ENCODE data around the gene FRMPD2. TPM values are rescaled to one million over a fixed set of nuclear protein-coding genes. Genes with fewer than 3 reads are reported as not detected.
"Not testable (repeated sequence)": the region's sequence is repeated elsewhere in the genome, so short reads cannot be mapped to it uniquely, and the experiment has no call there.

The FRMPD2 gene
- total and polyA plus RNA-seq, 3 experiments from 2014 or later: not detected

DNA sequence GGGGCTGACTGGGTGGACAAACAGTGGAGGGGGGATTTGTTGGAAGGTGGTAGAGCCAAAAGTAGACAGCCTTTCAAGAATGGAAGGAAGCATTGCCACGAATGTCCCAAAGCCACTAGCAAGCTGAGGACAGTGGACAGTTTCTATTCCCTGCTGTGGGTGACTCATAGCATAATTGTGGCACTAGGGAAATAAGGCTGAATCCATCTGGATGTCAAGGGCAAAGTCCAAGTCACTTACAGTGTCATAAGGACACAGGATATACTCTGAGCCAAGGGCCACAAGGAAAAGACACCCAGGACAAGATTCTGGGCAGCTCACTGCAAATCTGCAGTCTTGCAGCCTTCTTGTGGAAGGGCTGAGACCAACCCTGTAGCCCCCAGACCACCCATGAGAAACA, 79.7 kb downstream of the FRMPD2 start:
- Histone ChIP-seq H3K4me1 (ENCODE audit: insufficient read depth, low read length) (no peaks in the 10 kb centered on the region), H3K27ac (ENCODE audit: low read depth, low read length) (no peak overlapping the region), H3K36me3 (ENCODE audit: insufficient read depth, low read length) (no peaks in the 10 kb centered on the region), H3K9me3 (ENCODE audit: low read length) (no peaks in the 10 kb centered on the region), H3K27me3 (ENCODE audit: insufficient read depth, low read length, poor library complexity, severe bottlenecking) (no peaks in the 10 kb centered on the region), H3K4me3 (ENCODE audit: low read length) (no peak overlapping the region)
- H3K27ac Mint-ChIP-seq: no peak overlapping the region
- POLR2A ChIA-PET: no interaction called here
- peaks cover 0 to 4% (median 0%) of the 10 kb centered on the region in 3 donors for H3K4me1 Mint-ChIP-seq
- peaks cover 4 to 5% of the 10 kb centered on the region in 2 donors for H3K27me3 Mint-ChIP-seq
- H3K4me3 Mint-ChIP-seq: no peak overlapping the region
- DNase-seq: no peak
- no peaks in the 10 kb centered on the region for H3K36me3 Mint-ChIP-seq
- CTCF ChIA-PET: no interaction called here
- peaks cover 0 to 3% (median 0%) of the 10 kb centered on the region in 5 donors for H3K9me3 Mint-ChIP-seq

DNA sequence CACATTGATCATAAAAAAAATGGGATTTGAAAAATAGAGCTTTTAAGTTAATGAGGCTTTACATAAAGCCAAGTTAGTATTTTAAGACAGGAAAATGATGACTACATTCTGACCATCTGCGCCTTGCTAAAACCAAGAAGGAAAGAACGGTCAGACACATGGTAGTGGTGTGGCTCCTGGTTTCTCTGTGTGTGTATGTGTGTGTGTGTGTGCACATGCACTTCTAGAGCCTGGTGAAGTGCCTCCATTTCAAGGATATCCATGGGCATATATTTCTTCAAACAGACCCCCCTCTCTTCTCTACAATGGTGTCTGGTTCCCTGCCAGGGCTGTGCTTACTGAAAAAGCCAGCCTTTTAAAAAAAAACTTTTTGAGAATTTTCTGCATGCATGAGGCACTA, 80.9 kb downstream of the FRMPD2 start:
- H3K27me3 ChIP-seq (ENCODE audit: insufficient read depth, low read length, poor library complexity, severe bottlenecking): no peaks in the 10 kb centered on the region
- DNase-seq: no peak
- Mint-ChIP-seq H3K4me3 (no peak overlapping the region), H3K9me3 (peaks cover 0 to under 1% (median 0%) of the 10 kb centered on the region in 5 donors), H3K27ac (no peak overlapping the region), H3K36me3 (no peaks in the 10 kb centered on the region), H3K27me3 (peaks cover 4 to 5% of the 10 kb centered on the region in 2 donors), H3K4me1 (no peaks in the 10 kb centered on the region)
- no peaks in the 10 kb centered on the region for H3K4me1 ChIP-seq (ENCODE audit: insufficient read depth, low read length)
- ChIA-PET POLR2A (no interaction called here), CTCF (no interaction called here)
- no peak overlapping the region for H3K4me3 ChIP-seq (ENCODE audit: low read length)
- no peak overlapping the region for H3K27ac ChIP-seq (ENCODE audit: low read depth, low read length)
- no peaks in the 10 kb centered on the region for H3K9me3 ChIP-seq (ENCODE audit: low read length)
- no peaks in the 10 kb centered on the region for H3K36me3 ChIP-seq (ENCODE audit: insufficient read depth, low read length)

DNA sequence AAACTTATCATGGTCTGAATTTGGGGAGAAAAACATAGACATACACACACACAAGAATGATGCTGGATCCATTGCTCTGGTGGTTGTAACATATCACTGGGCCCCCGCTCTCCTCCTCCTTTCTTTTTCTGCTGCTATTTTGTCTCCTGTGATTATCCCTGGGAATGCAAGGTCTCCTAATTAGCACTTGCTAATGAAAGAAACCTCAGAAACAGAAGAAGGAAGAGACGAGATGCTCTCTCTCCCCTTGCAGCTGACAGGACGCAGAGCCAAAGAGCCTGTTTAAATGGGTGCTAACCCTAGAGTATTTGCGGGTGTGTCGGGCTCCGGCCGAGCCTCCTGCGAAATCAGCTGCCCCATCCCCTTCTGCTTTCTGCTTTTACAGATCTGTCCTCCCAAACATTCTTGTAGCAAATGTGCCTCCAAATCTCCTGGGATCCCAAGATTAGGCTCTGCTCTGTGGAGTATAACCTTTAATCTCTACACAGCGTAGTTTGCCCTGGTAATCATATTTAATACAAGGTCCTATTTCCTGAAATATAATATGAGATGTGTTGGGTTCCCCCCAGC, 81.5 kb downstream of the FRMPD2 start:
- DNase-seq: no peak
- Histone ChIP-seq H3K36me3 (ENCODE audit: insufficient read depth, low read length) (no peaks in the 10 kb centered on the region), H3K27ac (ENCODE audit: low read depth, low read length) (no peak overlapping the region), H3K9me3 (ENCODE audit: low read length) (no peaks in the 10 kb centered on the region), H3K4me1 (ENCODE audit: insufficient read depth, low read length) (no peaks in the 10 kb centered on the region), H3K27me3 (ENCODE audit: insufficient read depth, low read length, poor library complexity, severe bottlenecking) (no peaks in the 10 kb centered on the region), H3K4me3 (ENCODE audit: low read length) (no peak overlapping the region)
- H3K9me3 Mint-ChIP-seq: no peaks in the 10 kb centered on the region
- H3K36me3 Mint-ChIP-seq: no peaks in the 10 kb centered on the region
- H3K4me3 Mint-ChIP-seq: no peak overlapping the region
- H3K27ac Mint-ChIP-seq: no peak overlapping the region
- H3K4me1 Mint-ChIP-seq: no peaks in the 10 kb centered on the region
- POLR2A ChIA-PET: no interaction called here
- H3K27me3 Mint-ChIP-seq: peaks cover 4 to 5% of the 10 kb centered on the region in 2 donors
- CTCF ChIA-PET: no interaction called here

DNA sequence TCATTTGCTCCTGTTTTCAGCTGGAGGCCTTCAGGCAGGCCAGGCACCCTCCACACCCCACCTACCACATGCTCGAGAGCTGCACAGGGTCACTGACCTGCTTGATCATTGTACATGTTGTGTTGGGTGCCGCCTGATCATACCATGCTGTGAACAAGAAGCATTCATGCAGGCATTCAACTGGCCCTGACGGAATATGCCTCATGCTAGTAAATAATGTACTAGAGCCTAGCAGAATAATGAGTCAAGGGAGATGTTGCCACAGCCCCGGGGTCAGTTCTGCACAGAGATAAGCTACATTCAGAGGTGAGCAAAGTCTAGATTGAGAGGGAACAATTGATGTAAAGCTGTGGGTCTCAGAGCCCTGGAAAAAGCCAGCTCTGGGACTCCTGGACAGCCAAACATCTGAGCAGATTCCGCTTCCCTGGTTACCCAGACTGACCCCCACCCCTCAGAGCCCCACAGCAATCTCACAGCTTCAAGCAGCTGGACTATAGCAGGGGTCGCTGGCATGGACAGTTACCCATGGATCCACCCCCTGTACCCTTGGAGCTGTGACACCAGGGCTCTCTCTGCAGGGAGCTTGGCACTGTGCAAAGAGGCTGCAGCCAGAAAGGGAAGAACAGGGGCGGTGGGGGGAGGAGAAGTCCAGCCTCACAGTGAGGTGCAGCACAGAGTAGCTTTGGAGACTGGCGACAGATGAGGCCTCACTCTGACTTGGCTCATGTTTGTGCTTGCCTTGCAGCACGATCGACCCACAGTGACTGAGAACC, 86.6 kb downstream of the FRMPD2 start:
- Histone ChIP-seq H3K36me3 (ENCODE audit: insufficient read depth, low read length) (no peaks in the 10 kb centered on the region), H3K9me3 (ENCODE audit: low read length) (no peaks in the 10 kb centered on the region), H3K4me1 (ENCODE audit: insufficient read depth, low read length) (no peaks in the 10 kb centered on the region), H3K4me3 (ENCODE audit: low read length) (no peak overlapping the region), H3K27ac (ENCODE audit: low read depth, low read length) (no peak overlapping the region), H3K27me3 (ENCODE audit: insufficient read depth, low read length, poor library complexity, severe bottlenecking) (no peaks in the 10 kb centered on the region)
- Mint-ChIP-seq H3K4me1 (no peaks in the 10 kb centered on the region), H3K9me3 (no peaks in the 10 kb centered on the region), H3K27me3 (peaks cover 0 to 7% of the 10 kb centered on the region in 2 donors), H3K27ac (no peak overlapping the region), H3K36me3 (no peaks in the 10 kb centered on the region), H3K4me3 (no peak overlapping the region)
- DNase-seq: no peak
- ChIA-PET CTCF (no interaction called here), POLR2A (no interaction called here)

DNA sequence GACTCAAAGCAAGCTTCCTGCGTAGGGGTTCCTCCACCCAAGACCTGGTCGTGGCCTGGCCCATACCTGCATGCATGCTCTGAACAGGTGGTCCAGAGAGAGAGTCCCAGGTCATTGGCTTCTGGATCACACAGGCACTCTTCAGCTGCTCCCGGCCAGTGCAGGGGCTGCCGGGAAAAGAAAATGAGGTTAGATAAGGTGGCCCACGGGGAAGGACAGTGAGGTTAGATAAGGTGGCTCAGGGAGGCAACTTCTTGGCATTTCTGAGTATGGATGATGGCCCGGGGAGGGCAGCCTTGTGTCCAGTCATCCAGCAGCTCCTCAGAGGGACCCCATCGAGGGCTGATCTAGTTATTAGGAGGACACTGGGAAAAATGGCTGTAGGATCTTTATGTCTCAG, 87.4 kb downstream of the FRMPD2 start:
- Mint-ChIP-seq H3K4me1 (no peaks in the 10 kb centered on the region), H3K27ac (no peak overlapping the region), H3K9me3 (no peaks in the 10 kb centered on the region), H3K27me3 (peaks cover 0 to 12% of the 10 kb centered on the region in 2 donors), H3K36me3 (no peaks in the 10 kb centered on the region), H3K4me3 (no peak overlapping the region)
- DNase-seq: no peak
- POLR2A ChIA-PET: no interaction called here
- CTCF ChIA-PET: no interaction called here
- no peaks in the 10 kb centered on the region for H3K27me3 ChIP-seq (ENCODE audit: insufficient read depth, low read length, poor library complexity, severe bottlenecking)
- no peaks in the 10 kb centered on the region for H3K4me1 ChIP-seq (ENCODE audit: insufficient read depth, low read length)
- H3K4me3 ChIP-seq (ENCODE audit: low read length): no peak overlapping the region
- no peak overlapping the region for H3K27ac ChIP-seq (ENCODE audit: low read depth, low read length)
- H3K9me3 ChIP-seq (ENCODE audit: low read length): no peaks in the 10 kb centered on the region
- no peaks in the 10 kb centered on the region for H3K36me3 ChIP-seq (ENCODE audit: insufficient read depth, low read length)

DNA sequence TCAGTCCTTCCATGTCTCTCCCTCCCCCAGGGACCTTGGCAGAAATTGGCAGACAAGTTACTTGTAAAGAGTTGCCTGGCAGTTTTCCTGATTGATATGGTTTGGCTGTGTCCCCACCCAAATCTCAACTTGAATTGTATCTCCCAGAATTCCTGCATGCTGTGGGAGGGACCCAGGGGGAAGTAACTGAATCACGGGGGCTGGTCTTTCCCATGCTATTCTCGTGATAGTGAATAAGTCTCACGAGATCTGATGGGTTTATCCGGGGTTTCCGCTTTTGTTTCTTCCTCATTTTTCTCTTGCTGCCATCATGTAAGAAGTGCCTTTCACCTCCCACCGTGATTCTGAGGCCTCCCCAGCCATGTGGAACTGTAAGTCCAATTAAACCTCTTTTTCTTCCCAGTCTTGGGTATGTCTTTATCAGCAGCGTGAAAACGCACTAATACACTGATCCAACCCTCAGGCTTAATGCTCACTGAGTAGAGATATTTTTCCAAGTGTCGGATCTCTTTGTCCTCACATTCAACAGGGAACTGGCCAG, 88.2 kb downstream of the FRMPD2 start:
- H3K9me3 Mint-ChIP-seq; H3K36me3 ChIP-seq (ENCODE audit: insufficient read depth, low read length); H3K27ac Mint-ChIP-seq; H3K27ac ChIP-seq (ENCODE audit: low read depth, low read length); H3K9me3 ChIP-seq (ENCODE audit: low read length); H3K36me3 Mint-ChIP-seq; H3K27me3 ChIP-seq (ENCODE audit: insufficient read depth, low read length, poor library complexity, severe bottlenecking); H3K4me3 Mint-ChIP-seq; H3K4me1 Mint-ChIP-seq; DNase-seq; POLR2A ChIA-PET; H3K4me3 ChIP-seq (ENCODE audit: low read length); H3K4me1 ChIP-seq (ENCODE audit: insufficient read depth, low read length); CTCF ChIA-PET: not testable (repeated sequence)
- H3K27me3 Mint-ChIP-seq: peaks cover 0 to 12% of the 10 kb centered on the region in 2 donors

DNA sequence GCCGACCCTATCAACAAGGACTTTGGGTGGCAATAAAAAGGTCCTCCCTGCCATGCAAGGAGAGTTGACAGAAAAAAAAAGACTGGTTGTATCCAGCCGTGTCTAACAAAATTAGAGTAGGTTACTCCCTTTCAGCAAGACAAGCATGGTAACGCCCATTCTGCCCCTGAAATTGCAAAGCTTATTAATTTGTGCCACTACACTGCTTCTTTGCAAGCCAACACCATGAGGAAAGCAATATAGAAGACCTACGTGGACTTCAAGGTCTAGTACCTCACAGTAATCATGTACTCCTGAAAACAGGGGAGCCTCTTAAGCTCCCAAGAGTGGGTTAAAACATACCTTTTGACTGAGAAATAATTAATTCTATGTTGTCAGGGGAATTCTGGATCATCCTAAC, 90.3 kb downstream of the FRMPD2 start:
- H3K27me3 Mint-ChIP-seq: peaks cover 0 to 11% of the 10 kb centered on the region in 2 donors
- H3K27ac Mint-ChIP-seq: no peak overlapping the region
- H3K36me3 ChIP-seq (ENCODE audit: insufficient read depth, low read length): no peaks in the 10 kb centered on the region
- no peak for DNase-seq
- no peaks in the 10 kb centered on the region for H3K4me1 ChIP-seq (ENCODE audit: insufficient read depth, low read length)
- no peaks in the 10 kb centered on the region for H3K9me3 ChIP-seq (ENCODE audit: low read length)
- no peaks in the 10 kb centered on the region for H3K9me3 Mint-ChIP-seq
- no peak overlapping the region for H3K4me3 ChIP-seq (ENCODE audit: low read length)
- H3K36me3 Mint-ChIP-seq: no peaks in the 10 kb centered on the region
- no peaks in the 10 kb centered on the region for H3K27me3 ChIP-seq (ENCODE audit: insufficient read depth, low read length, poor library complexity, severe bottlenecking)
- no peaks in the 10 kb centered on the region for H3K4me1 Mint-ChIP-seq
- no peak overlapping the region for H3K4me3 Mint-ChIP-seq
- ChIA-PET POLR2A (no interaction called here), CTCF (no interaction called here)
- H3K27ac ChIP-seq (ENCODE audit: low read depth, low read length): no peak overlapping the region

DNA sequence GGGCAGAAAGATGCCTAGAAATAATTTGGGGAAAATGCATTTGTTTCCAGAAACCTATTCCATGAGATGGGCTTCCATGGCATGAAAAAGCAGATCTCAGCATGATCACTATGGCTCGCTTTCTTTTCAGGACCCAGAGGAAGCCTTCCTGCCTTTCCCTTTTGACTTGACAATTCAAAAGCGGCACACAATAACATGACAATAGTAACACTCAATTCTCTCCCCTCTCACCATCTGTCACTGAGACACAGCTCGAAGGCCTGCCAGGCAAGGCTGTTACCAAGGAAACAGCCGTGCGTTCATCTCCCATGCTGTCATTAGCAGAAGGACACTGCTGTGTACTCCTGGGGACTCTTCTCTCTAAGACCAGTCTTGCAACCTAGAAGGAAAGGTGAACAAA, 101.8 kb downstream of the FRMPD2 start:
- H3K4me1 ChIP-seq (ENCODE audit: insufficient read depth, low read length); H3K4me3 Mint-ChIP-seq; H3K4me3 ChIP-seq (ENCODE audit: low read length); H3K36me3 ChIP-seq (ENCODE audit: insufficient read depth, low read length); H3K36me3 Mint-ChIP-seq; H3K4me1 Mint-ChIP-seq; CTCF ChIA-PET; H3K27ac Mint-ChIP-seq; H3K27me3 ChIP-seq (ENCODE audit: insufficient read depth, low read length, poor library complexity, severe bottlenecking); H3K9me3 Mint-ChIP-seq; H3K27me3 Mint-ChIP-seq; H3K9me3 ChIP-seq (ENCODE audit: low read length); POLR2A ChIA-PET; DNase-seq; H3K27ac ChIP-seq (ENCODE audit: low read depth, low read length): not testable (repeated sequence)
